ENCODE data around the gene ACADVL.

ACADVL gene

DNA sequence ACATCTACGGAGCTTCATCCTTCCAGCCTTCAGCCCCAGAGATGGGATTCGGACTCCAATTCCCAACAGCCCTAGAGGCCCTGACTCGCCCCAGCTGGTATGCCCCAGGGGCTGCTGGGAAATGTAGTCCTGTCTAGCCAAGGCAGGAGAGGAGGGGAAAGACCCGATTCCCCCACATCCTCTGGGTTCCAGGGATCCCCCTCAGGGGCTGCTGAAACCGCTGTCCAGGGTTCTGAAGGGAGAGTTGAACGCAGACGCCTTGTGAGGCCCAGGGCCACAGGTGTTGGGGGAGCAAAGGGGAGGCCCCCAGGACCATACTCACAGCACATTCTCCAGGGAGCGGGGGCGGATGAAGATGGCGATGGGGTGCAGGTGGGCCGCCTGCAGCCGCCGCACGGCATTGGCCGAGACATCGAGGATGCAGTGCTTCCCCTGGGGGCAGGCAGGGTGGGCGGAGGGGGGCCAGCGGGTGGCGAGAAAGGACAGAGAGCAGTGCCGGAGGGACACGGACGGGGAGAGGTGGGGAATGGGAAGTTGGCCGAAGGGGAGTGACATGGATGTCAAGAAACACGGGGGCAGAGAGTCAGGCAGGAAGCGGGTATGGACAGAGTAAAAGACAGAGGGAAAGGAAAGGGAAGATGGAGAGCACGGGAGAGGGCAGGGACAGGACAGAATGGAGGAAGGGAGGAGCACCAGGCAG lies 28.0 kb upstream of the ACADVL start:
- DNase-seq, result peak; percentile 42

DNA sequence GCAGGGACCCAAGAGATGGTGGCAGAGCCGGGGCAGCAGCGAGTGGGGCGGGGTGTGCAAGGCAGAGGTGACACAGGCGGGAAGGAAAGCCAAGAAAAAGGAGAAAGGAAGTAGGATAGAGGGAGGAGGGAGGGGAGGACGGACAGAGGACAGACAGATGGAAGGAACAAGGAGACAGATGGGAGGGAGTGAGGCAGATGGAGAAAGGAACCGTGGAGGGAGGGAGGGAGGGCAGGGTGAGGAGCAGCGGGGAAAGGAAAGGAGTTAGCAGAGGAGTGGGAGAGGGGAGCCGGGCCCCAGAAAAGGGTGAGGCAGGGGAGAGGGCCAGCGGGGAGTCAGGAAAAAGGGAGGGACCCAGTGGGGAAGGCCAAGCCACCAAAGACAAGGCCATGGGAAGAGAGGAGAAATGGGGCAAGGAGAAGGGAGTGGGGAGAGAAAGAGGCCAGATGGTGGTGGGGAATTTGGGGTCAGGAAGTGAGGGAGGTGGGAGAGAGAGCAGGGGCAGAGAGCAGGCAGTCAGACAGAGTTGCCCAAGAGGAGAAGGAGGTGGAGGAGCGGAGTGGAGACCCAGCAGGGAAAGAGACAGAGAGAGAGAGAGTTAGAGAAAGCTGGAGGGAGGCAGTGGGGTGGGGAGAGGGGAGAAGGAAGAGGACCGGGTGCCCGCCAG lies 27.3 kb upstream of the ACADVL start:
- DNase-seq, result no peak

GRCh38 chr17:7195971-7196370 lies 23.8 kb upstream of the ACADVL start:
- no peak for DNase-seq

DNA sequence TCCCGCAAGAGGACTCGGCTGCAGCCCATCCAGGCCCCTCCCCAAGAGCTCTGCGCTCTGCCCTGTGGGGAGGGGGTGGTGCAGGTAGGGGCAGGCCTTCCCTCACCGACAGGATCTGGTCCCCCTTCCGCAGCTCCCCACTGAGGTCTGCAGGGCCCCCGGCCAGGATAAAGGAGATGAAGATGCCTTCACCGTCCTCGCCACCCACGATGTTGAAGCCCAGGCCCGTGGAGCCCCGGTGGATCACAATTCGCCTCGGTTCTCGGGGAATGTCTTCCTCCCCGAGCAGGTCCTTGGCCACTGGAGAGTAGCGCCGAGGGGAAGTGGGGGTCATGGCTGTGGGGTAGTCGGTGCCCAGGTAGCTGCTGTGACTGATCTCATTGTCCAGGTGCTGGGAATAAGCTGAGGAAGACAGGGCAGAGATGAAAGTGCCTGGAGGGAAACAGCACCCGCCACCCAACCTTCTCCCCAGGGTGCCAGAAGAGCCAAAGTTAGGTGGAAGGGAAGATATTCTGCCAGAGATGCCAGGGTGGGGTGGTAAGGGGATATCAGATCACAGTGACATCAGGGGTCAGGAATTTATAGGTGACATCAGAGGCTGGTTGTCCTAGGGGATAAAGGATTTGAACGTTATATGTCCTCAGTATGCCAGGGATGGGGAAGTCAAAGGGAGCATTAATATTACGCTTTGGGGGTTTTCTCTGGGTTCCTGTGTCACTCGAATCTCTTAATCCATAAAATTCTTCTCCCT lies 22.9 kb upstream of the ACADVL start:
- no peak for DNase-seq

DNA sequence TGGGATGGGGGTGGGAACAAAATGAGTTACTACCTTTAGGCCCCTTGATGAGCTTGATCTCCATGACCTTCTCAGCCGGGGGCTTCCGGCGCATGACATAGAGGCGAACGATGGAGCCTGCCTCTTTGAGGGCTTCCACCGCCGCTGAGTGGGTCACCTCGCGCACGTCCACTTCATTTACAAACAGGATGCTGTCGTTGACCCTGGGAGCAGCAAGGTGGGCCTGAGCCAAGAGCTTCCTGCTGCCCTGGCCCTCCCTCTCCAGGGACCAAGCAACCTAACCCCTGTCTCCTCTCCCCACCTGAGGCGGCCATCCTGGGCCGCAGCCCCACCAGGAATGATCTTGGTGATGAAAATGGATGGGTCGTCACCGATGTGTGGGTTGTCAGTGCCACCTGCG lies 16.3 kb upstream of the ACADVL start:
- DNase-seq, result no peak

GRCh38 chr17:7204336-7204735 lies 15.4 kb upstream of the ACADVL start:
- no peak for DNase-seq

DNA sequence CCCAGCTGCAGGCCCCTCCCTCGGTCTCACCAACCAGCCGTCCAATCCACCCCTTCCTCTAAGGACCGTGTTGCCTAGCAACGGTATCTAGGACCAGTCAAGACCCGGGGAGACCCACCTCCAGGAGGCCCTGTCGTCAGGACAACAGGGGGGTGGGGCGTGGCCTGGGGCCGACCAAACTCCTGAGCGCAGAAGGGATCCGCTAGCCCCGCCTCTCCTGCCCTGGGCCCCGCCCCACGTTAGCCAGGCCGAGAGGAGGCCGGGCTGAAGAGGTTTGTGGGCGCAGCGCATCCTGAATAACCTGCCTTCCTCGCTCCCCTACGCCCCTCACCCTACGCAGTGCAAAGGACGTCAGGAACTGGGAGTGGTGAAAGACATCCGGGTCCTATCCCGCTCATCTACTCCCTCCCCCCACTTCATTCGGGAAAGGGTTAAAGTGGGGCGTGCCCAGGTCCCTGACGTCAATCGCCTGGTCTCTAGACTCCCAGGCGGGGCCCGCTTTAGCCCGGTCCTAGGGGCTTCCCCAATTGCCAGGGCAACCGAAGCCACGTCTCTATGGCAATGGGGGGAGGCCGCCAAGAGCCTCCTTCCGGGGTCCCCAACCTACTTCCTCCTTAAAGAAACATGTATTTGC lies 14.8 kb upstream of the ACADVL start:
- DNase-seq, result peak; percentile 93

DNA sequence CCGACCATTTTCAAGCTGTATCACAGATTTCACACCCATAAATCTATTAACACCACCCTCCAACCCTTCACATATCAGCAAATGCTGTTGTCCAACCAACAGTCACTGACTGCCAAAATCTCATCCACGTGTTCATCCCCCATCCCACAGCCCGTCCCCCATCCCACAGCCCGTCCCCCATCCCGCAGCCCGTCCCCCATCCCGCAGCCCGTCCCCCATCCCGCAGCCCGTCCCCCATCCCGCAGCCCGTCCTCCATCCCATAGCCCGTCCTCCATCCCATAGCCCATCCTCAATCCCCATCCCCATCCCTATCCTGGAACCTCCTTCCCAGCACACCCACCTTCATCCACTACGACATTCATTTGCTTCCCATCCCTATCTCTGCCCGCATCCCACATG lies 14.2 kb upstream of the ACADVL start:
- DNase-seq, result no peak

- no peak for DNase-seq
These were observed 12.4 kb upstream of the ACADVL start for GRCh38 chr17:7207120-7208001.

GRCh38 chr17:7208027-7208571 lies 11.6 kb upstream of the ACADVL start:
- no peak for DNase-seq

DNA sequence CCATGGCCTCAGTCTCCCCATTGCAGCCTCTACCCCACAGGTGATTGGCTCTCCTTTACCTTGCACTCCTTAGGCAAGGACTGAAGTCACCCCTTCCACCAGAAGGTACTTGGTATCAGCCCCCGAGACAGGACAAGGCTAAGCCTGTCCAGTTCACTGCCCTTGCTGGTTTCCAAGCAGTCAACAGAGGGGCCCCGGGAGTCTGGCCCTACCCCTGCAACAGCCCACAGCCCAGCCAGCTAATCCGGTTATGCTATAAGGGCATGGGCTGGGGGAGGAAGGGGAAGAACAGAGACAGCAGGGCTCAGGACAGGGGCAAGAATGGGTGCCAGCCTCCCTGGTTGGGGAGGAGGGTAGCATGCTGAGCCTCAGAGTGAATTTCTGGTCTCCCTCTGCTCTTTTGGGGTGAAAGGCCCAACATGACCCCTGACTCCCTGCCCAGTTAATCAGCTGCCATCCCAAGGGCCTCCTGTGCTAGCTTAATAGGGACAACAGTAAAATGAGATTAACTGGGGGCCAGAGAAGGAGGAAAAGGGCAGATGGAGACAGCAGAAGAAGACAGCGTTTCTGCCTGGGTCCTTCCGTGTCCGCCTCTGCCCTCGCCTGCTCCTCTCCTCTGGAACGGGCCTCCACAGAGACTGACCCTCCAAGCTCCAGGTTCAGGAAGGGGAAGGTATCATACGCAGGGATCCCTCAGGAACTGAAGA lies 10.8 kb upstream of the ACADVL start:
- no peak for DNase-seq

DNA sequence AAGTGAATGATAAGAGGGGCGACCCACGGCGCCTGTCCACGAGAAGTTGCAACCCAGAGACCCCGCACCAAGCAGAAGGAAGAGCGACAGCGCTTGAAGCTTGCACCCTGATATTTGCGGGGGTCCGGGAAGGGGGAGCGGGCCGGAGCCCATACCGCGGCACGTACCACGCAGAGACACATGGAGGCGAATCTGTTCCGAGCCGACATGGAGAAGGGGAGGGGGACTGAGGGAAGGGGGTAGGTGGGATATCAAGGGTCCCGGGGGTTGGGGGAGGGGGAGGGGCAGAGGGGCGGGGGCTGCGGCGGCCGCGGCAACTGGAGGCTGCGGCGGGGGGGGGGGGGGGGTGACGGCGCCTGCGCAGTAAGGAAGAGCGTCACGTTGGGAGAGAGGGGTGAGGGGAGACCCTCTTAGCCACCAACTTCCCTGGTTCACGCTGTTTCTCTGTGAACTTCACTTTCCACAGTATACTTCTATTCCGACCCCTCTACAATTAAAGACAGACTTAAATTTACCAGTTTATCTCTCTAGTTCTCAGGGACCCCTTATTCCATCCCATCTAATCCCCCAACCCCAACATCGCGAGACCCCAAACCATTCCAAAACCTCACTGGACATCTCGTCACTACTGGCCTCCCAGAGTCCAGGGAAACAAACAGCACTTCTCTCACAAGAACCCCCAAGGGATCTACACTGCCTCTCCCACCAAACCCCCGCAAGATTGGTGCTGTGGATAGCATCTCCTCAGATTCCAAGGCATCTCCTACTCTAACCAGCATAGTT lies 8.1 kb upstream of the ACADVL start:
- DNase-seq, result no peak

GRCh38 chr17:7213895-7214299 lies 5.8 kb upstream of the ACADVL start:
- peak; percentile 89 for DNase-seq

GRCh38 chr17:7214300-7215135 lies 5.2 kb upstream of the ACADVL start:
- DNase-seq, result peak; percentile 99

DNA sequence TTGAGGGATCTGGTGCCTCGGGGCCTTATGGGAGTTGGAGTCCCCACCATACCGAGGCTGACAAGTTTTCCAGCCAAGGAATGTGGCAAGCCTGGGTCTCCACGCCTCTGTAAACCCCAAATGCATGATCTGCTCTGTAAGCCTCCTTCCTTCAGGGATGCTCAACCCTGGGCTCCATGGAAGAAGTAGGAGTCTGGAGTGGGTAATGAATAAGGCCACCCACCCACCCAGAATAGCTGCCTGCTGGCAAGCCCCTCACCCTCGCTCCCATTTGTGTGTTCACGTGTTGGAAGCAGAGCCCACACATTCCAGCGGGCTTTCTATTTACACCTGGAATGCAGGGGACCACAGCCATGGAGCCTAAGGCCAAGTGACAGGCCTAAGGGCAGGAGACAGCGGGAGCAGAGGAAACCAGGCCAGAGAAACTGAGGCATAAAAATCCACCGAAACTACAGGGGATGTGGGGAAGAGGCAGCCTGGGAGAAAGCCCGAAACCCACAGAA lies 4.6 kb upstream of the ACADVL start:
- DNase-seq, result peak; percentile 94

DNA sequence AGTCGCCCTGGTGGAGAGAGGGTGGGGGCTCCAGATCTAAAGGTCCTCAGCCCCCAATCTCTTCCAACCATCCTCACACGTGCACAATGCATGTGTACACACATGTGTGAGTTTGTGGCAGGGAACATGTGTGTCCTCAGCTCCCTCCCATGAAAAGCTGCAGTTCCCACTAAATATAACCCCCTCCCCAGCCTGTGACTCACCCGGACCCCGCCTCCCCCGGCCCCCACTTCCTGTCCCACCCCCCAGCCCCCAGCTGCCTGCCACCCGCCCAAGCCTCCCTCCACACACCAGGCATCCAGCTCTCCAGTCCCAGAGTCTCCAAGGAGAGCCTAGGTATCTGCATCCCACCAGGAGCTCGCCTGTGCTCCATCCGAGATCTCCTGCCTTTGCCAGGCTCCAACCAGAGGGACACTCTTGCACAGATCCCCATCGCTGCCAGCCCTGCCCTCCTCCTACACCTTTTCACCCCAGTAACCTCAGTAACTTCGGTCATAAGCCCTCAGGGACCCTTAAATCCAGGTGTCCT lies 4.0 kb upstream of the ACADVL start:
- DNase-seq, result peak; percentile 66

DNA sequence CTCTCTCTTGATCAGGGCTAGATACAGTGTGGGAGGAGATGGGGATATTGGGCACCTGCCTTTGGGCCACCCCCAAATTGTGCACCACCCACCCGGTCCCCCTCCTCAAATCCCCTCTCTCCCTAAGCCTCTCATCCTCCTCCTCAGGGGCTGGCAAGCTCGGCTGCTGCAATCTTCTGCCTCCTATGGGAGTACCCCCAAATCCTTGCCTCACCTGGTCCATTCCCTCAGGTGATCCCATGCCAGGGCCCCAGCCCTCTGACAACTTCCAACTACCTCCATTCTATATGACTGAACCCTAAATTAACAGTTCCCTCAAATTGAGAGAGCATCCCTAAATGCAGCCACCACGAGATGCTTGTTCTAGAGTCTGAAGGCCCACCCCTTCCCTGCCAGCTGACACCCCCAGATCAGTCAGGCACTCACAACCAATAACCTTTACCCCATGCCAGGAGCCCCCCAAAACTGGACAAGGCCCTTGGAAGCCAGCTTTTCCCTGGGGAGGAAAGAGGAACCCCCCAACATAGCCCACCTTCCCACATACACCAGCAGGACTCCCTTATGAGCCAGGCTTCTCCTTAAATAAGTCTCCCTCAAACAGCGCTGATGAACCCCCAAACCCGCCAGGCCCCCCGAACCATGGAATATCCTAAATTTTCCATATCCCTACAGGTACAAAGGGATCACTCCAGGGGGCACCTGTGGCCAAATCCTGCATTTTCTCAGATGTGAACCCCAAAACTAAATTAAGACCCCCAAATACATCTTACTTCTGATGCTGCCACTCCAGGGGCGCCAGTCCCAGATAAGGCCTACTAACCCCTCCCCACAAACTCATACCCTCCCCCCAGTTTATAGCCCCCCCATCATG lies 3.3 kb upstream of the ACADVL start:
- DNase-seq, result no peak

All from left hindlimb (tissue), 1 donor.